Endothelial cell of umbilical vein (primary cell): Measurements from ENCODE around the gene TACR1. TPM values are rescaled to one million over a fixed set of nuclear protein-coding genes. Genes with fewer than 3 reads are reported as not detected.

ENCODE experiments used
- BruUV-seq: library from RNA; stranded (reverse); fragments of 400-500 nt; replicated peaks from 2 replicates; lab custom pipeline; 2021; lab: Mats Ljungman, UMichigan
- CTCF ChIA-PET: fragments of 300-600, 350-600 bp; sonication (Branson Sonifier 250); formaldehyde crosslinking; loops from one replicate; lab custom pipeline; 2021; ENCODE audit warnings: antibody characterized with exemption, inconsistent platforms; lab: Charles Lee
- POLR2A ChIA-PET: fragments of 300-600, 350-600 bp; sonication (Branson Sonifier 250); formaldehyde crosslinking; loops from one replicate; lab custom pipeline; 2021; ENCODE audit warnings: antibody characterized with exemption, inconsistent platforms; lab: Charles Lee
- DNase-seq: peaks from one replicate; pipeline ENCODE4 v3.0.0-alpha.2; 2011; ENCODE audit warnings: low read depth, low spot score
- FAIRE-seq: peaks from 2 replicates; lab custom pipeline; 2011; peaks lifted over from hg19 to GRCh38; lab: Jason Lieb, UNC
- H2AFZ ChIP-seq: 2 replicates; pipeline ENCODE4 v1.6.0; 2012; ENCODE audit warnings: low read depth, low read length, control low read depth, inconsistent platforms
- H3K27ac ChIP-seq: 2 replicates; pipeline ENCODE4 v1.5.1; 2011; ENCODE audit warnings: low read depth, mild to moderate bottlenecking, control low read depth, low read length, moderate library complexity; ENCODE audit not compliant: insufficient read depth
- H3K27me3 ChIP-seq, 2 experiments: 2 replicates each; pipeline versions ENCODE4 v1.6.0 to v1.6.1; 2011; ENCODE audit warnings: low read length in 2 of 2, mixed read lengths in 1 of 2; ENCODE audit not compliant: control insufficient read depth in 2 of 2, insufficient read depth in 2 of 2
- H3K36me3 ChIP-seq, 2 experiments: 2 replicates in 1 of 2; 3 replicates in 1 of 2; pipeline ENCODE4 v1.5.1; 2011; ENCODE audit warnings: low read length in 2 of 2, mild to moderate bottlenecking in 1 of 2, moderate library complexity in 1 of 2; ENCODE audit not compliant: control insufficient read depth in 2 of 2, insufficient read depth in 2 of 2; ENCODE audit errors: extremely low read depth in 1 of 2
- H3K4me1 ChIP-seq: 3 replicates; pipeline ENCODE4 v1.5.1; 2011; ENCODE audit warnings: mild to moderate bottlenecking, low read length; ENCODE audit not compliant: control insufficient read depth, insufficient read depth; ENCODE audit errors: extremely low read depth
- H3K4me2 ChIP-seq: 2 replicates; pipeline ENCODE4 v1.6.1; 2011; ENCODE audit warnings: low read length, control low read depth, mixed read lengths; ENCODE audit not compliant: insufficient read depth
- H3K4me3 ChIP-seq, 3 experiments: fragments of 200-600 bp in 1 of 3; sonication (generic), shearing (Covaris generic) in 1 of 3; replicated peaks in 1 of 3; 2 replicates each; pipeline ENCODE4 v1.5.1; 2011 to 2016; ENCODE audit warnings: control low read depth in 3 of 3, low read length in 3 of 3, mild to moderate bottlenecking in 2 of 3, inconsistent platforms in 1 of 3, low read depth in 1 of 3, moderate library complexity in 1 of 3; ENCODE audit not compliant: insufficient read depth in 1 of 3
- H3K79me2 ChIP-seq: 2 replicates; pipeline ENCODE4 v1.6.0; 2012; ENCODE audit warnings: low read length, inconsistent platforms; ENCODE audit not compliant: control insufficient read depth, insufficient read depth
- H3K9ac ChIP-seq: replicated peaks from 2 replicates; pipeline ENCODE3; 2011; ENCODE audit warnings: low read length, control low read depth; ENCODE audit not compliant: insufficient read depth; ENCODE audit errors: extremely low read depth
- H3K9me1 ChIP-seq: replicated peaks from 3 replicates; pipeline ENCODE4 v1.6.0; 2011; ENCODE audit warnings: mild to moderate bottlenecking, low read length; ENCODE audit not compliant: control insufficient read depth, insufficient read depth; ENCODE audit errors: extremely low read depth
- H3K9me3 ChIP-seq: replicated peaks from 2 replicates; pipeline ENCODE4 v1.5.1; 2012; ENCODE audit warnings: low read length, inconsistent platforms; ENCODE audit not compliant: control insufficient read depth, insufficient read depth
- H4K20me1 ChIP-seq: replicated peaks from 2 replicates; pipeline ENCODE3; 2011; ENCODE audit warnings: mild to moderate bottlenecking, low read length; ENCODE audit not compliant: control insufficient read depth, insufficient read depth; ENCODE audit errors: extremely low read depth
- CTCF ChIP-seq, 2 donors: IDR thresholded peaks; 1 replicate in 1 of 2; 2 replicates in 1 of 2; pipeline ENCODE4 v1.5.1; 2011; ENCODE audit warnings: low read length in 2 of 2, mild to moderate bottlenecking in 2 of 2, moderate library complexity in 2 of 2, control low read depth in 1 of 2, inconsistent platforms in 1 of 2, low read depth in 1 of 2; ENCODE audit not compliant: insufficient read depth in 1 of 2; ENCODE audit errors: extremely low read depth in 1 of 2
- EZH2 ChIP-seq: IDR thresholded peaks from 2 replicates; pipeline ENCODE4 v1.6.1; 2012; ENCODE audit warnings: borderline replicate concordance, low read depth, mild to moderate bottlenecking, moderate library complexity, low read length, inconsistent platforms; ENCODE audit not compliant: severe bottlenecking
- FOS ChIP-seq: IDR thresholded peaks from 2 replicates; pipeline ENCODE4 v1.6.1; 2011; ENCODE audit warnings: mild to moderate bottlenecking, low read length, moderate library complexity, borderline replicate concordance; ENCODE audit not compliant: insufficient read depth
- GATA2 ChIP-seq: IDR thresholded peaks from 2 replicates; pipeline ENCODE4 v1.7.0; 2011; ENCODE audit warnings: low read depth, mild to moderate bottlenecking, moderate library complexity, mixed read lengths, low read length; ENCODE audit not compliant: insufficient read length, insufficient read depth
- JUN ChIP-seq: IDR thresholded peaks from 2 replicates; pipeline ENCODE4 v1.6.1; 2011; ENCODE audit warnings: borderline replicate concordance, low read depth; ENCODE audit not compliant: insufficient read length, insufficient read depth
- MYC ChIP-seq: IDR thresholded peaks from one replicate; pipeline ENCODE4 v1.6.1; 2011; ENCODE audit warnings: mild to moderate bottlenecking, low read depth, low read length
- POLR2A ChIP-seq: IDR thresholded peaks from 2 replicates; pipeline ENCODE4 v1.6.1; 2012; ENCODE audit warnings: low read depth, mild to moderate bottlenecking, control low read depth, low read length
- POLR2AphosphoS5 ChIP-seq: IDR thresholded peaks from 2 replicates; pipeline ENCODE4 v1.6.1; 2012; ENCODE audit warnings: low read depth, mild to moderate bottlenecking, control low read depth, low read length, moderate library complexity; ENCODE audit not compliant: insufficient read depth
- dilution Hi-C: fragments of 300-500 bp; cut with MboI; formaldehyde crosslinking; loops from one replicate; pipeline ENCODE4 v1.15.0; 2019; ENCODE audit warnings: low sequenced_read_pairs; ENCODE audit not compliant: extremely low pct_ligation_motif_present
- intact Hi-C: fragments of 100-400 bp; cut with micrococcal nuclease; formaldehyde crosslinking; loops from one replicate; pipeline ENCODE4 v1.10.0; 2022
- polyA plus RNA-seq, 4 experiments: library from polyadenylated mRNA; depleted of rRNA in 3 of 4; stranded (reverse) in 3 of 4; unstranded in 1 of 4; fragments of >200 nt; gene quantifications; 2 replicates each; pipeline versions ENCODE4 v1.2.1 to v1.2.3, GENCODE V29; 2011 to 2012; ENCODE audit warnings: missing spikeins in 1 of 4
- total RNA-seq: library from RNA; stranded (reverse); gene quantifications from 2 replicates; pipeline ENCODE4 v1.2.3, GENCODE V29; 2021
- TF ChIP-seq, protein P1 (sequence below): IDR thresholded peaks from 2 replicates; pipeline ENCODE4 v1.6.1; 2011; ENCODE audit not compliant: insufficient read depth, insufficient read length

Gene TACR1
- total and polyA plus RNA-seq, 2 donors (not counting 3 experiments of a cell fraction or from before 2014, with no cell fraction given), result not detected

DNA sequence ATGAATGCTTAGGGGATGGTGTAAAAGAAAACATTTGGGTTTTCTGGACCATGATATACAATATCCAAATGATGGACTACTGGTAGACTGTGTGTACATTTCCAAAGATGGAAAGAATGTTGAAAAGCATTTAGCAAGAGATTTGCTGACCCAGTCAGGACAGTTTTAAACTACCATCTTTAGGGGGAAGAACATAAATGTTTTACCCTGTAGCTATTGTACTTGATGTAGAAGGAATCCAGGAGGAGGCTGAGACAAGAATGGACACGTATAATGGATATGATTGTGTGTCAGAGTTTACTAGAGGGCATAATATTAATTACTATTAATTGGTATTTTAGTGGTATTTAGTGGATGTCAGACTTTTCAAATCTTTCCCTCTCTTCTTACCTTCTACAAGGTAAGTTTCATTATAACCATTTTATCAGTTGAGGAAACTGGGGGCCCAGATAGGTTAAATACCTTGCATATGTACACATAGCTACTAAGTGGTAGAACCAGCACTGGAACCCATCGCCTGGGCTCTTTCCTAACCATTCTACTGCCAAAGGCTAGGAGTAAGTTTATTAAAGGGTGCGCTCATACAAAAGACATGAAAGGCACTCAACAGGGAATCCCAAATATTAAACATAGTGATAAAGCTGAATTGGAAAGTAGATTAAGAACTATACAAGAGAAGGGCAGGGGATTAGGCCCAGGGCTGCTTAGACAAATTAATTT, 8.9 kb downstream of the TACR1 start:
- no peaks in the 10 kb centered on the region for H4K20me1 ChIP-seq
- FAIRE-seq, result no peak
- CTCF ChIA-PET, result no interaction called here

More for the DNA sequence above, 8.9 kb downstream of the TACR1 start:
- Histone ChIP-seq H3K27ac (no peak overlapping the region), H3K79me2 (no peaks in the 10 kb centered on the region), H3K9me1 (no peaks in the 10 kb centered on the region), H2AFZ (no peak overlapping the region), H3K4me1 (no peaks in the 10 kb centered on the region), H3K4me2 (no peak overlapping the region), H3K27me3 (peaks cover 0 to 4% of the 10 kb centered on the region in 2 experiments), H3K36me3 (no peaks in the 10 kb centered on the region), H3K9ac (no peak overlapping the region), H3K4me3 (no peak overlapping the region), H3K9me3 (no peaks in the 10 kb centered on the region)
- dilution Hi-C loops, result no loop called here
- no TSS peak for BruUV-seq
- POLR2A ChIA-PET, result no interaction called here
- TF ChIP-seq POLR2A (no peak), GATA2 (no peak), MYC (no peak), CTCF (IDR thresholded peaks at IDR 0.05; ENCODE audit: extremely low read depth in 1 of 2, insufficient read depth in 1 of 2, low read depth in 1 of 2, low read length in 2 of 2) (no peak), EZH2 (no peak), POLR2AphosphoS5 (no peak), FOS (no peak), JUN (no peak)
- TF ChIP-seq, protein P1, sequence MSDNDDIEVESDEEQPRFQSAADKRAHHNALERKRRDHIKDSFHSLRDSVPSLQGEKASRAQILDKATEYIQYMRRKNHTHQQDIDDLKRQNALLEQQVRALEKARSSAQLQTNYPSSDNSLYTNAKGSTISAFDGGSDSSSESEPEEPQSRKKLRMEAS, result no peak
- no peak for DNase-seq
- intact Hi-C loops, result no loop called here
